ENCODE data around the gene SRPRB. TPM values are rescaled to one million over a fixed set of nuclear protein-coding genes. Genes with fewer than 3 reads are reported as not detected.

Gene SRPRB
- total RNA-seq, 1 donor = 13.4 TPM

DNA sequence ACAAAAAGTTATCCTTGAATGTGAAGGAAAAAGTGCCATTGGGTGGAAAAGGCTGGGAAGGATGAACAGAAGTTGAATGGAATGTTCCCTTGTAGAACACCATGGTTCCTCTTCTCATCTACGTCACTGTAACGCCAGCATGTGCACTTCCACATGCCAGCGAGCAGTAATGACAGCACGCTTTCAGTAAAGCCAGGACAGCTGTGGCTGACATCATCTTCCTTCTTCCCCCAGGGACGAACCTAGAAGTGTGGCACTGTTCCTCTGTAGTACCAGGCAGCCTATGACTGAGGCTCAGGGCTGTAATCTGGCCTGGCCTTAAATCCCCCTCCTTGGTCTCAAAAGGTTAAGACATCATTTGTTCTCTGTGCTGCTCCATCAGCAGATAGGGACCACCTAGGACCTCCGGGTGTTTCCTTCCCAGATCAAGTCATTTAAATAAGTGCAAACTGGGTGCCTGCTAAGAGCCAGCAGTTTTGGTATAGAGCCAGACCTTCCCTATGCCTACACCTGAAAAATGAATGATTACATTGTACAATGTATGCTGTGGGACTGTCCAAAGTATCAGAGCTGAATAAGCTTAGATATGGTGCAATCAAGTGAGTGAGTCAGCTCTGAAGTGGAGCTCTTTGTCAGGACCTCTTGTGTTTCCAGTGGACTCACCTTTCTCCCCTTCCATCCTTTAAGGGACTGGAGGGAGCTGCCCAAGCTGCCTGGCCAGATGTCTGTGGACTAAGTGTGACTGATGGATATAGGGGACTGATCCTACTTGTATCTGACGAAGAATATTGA, 5.6 kb upstream of the SRPRB start:
- H3K4me3 ChIP-seq (ENCODE audit: low read length) = no peak overlapping the region
- H3K4me1 ChIP-seq (ENCODE audit: insufficient read depth, low read length) = peaks cover under 1% of the 10 kb centered on the region
- H3K9me3 ChIP-seq (ENCODE audit: low read depth, low read length) = no peaks in the 10 kb centered on the region
- H3K27me3 ChIP-seq (ENCODE audit: insufficient read depth, low read length) = peaks cover 9% of the 10 kb centered on the region

DNA sequence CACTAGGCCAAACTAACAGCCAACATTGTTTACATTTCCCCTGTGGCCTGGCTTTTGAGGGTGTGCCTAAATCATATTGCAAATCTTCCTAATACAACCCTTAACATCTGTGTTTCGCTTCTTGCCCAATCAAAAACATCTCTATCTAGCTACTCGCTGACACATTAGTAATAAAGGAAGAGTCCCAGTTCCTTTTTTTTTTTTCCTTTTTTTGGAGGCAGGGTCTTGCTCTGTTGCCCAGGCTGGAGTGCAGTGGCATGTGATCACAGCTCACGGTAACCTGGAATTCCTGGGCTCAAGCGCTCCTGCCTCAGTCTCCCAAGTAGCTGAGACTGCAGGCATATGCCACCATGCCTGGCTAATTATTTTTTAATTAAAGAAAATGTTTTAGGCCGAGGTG, 2.1 kb upstream of the SRPRB start:
- no peak overlapping the region for H3K4me3 ChIP-seq (ENCODE audit: low read length)
- peaks cover 16% of the 10 kb centered on the region for H3K4me1 ChIP-seq (ENCODE audit: insufficient read depth, low read length)
- no peaks in the 10 kb centered on the region for H3K9me3 ChIP-seq (ENCODE audit: low read depth, low read length)
- H3K27me3 ChIP-seq (ENCODE audit: insufficient read depth, low read length) = peaks cover 9% of the 10 kb centered on the region

DNA sequence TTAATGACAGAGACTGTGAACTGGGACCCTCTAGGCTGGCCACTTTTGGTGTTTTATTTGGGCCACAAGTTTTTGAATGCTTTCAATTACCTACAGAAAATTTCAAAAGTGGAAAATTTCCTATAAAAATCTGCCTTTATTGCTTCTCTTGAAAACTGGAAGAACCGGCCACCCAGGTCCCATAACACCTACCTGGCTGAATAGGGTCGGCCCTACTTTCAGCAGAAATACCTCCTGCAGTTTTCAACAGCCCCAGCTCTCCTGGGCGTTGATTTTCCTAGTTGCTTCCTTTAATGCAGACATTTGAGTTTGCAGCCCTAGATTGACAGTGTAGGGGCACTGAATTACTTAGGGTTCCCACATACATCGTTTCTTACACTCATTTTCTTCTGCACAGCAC, 719 bp upstream of the SRPRB start:
- peaks cover 16% of the 10 kb centered on the region for H3K4me1 ChIP-seq (ENCODE audit: insufficient read depth, low read length)
- no peaks in the 10 kb centered on the region for H3K27me3 ChIP-seq (ENCODE audit: insufficient read depth, low read length)
- no peak overlapping the region for H3K4me3 ChIP-seq (ENCODE audit: low read length)

DNA sequence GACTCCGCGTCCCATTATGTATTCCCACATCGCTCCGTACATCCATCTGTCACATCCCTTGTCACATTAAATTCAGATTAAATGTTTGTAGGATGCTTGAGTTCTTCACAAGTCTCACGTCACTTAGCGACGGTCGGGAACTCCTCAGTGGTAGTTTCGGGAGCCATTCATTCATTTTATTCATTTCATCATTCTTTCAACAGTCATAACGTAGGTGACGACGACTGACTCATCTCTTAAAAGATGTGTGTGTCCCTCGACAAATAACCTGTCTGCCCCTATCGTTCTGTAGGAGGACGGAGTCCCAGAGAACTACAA, 272 bp upstream of the SRPRB start:
- Histone ChIP-seq H3K4me1 (ENCODE audit: insufficient read depth, low read length) (peaks cover 16% of the 10 kb centered on the region), H3K9me3 (ENCODE audit: low read depth, low read length) (no peaks in the 10 kb centered on the region), H3K27me3 (ENCODE audit: insufficient read depth, low read length) (no peaks in the 10 kb centered on the region), H3K4me3 (ENCODE audit: low read length) (peak overlapping the region; percentile 87)

More for the DNA sequence above, 719 bp upstream of the SRPRB start:
- no peaks in the 10 kb centered on the region for H3K9me3 ChIP-seq (ENCODE audit: low read depth, low read length)

DNA sequence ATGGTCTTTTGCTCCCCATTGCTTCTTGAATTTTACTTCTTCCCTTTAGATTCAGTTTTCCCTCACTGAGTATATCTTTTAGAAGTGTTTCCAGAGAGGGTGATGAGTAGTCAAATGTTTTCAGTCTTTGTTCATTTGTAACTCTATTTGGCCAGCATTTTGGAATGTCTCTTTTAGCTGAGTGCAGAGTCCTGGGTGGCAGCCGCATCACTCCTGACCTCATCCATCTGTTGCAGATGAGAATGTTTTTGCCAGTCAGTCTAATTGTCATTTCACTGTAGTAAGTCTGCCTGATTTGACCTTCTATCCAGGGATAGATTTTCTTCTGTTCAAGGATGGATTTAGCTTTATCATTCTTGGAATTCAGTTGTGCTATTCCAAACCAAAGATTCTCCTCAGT, 7.3 kb downstream of the SRPRB start:
- Histone ChIP-seq H3K27me3 (ENCODE audit: insufficient read depth, low read length) (no peaks in the 10 kb centered on the region), H3K9me3 (ENCODE audit: low read depth, low read length) (no peaks in the 10 kb centered on the region), H3K4me1 (ENCODE audit: insufficient read depth, low read length) (no peaks in the 10 kb centered on the region), H3K4me3 (ENCODE audit: low read length) (no peak overlapping the region)

DNA sequence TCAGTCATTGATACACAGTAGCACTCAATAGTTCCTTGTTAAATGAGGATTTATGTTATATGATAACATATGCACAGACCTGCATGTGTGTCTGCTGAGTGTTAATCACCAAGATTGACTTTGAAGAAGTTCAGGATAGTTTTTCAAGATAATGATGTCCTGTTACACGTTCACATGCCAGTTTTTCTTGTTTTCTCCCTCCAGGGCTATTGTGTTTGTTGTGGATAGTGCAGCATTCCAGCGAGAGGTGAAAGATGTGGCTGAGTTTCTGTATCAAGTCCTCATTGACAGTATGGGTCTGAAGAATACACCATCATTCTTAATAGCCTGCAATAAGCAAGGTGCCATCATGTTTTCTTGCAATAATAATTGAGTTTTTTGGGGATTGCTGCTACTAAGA, 9.8 kb downstream of the SRPRB start:
- Histone ChIP-seq H3K4me1 (ENCODE audit: insufficient read depth, low read length) (no peaks in the 10 kb centered on the region), H3K9me3 (ENCODE audit: low read depth, low read length) (no peaks in the 10 kb centered on the region), H3K27me3 (ENCODE audit: insufficient read depth, low read length) (no peaks in the 10 kb centered on the region), H3K4me3 (ENCODE audit: low read length) (no peak overlapping the region)

DNA sequence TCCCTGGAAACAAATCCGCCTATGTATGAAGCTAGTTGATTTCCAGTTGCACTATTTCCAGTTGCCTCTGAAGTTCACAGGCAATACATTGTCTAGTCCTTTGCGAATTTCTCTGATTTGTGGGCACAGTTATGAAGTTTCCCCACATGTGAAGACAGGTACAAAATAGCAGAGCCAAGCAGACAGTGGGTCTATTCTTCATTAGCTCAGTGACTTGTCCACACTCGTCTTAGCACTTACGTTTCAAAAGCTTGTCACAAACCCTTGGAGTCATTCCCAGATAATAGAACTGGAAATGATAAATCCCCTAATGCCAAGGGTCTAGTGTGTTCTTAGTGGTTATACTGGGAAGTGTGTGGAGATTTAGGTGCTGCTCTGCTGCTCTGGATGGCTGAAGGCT, 14.5 kb downstream of the SRPRB start:
- H3K4me3 ChIP-seq (ENCODE audit: low read length) = no peak overlapping the region
- no peaks in the 10 kb centered on the region for H3K9me3 ChIP-seq (ENCODE audit: low read depth, low read length)
- H3K4me1 ChIP-seq (ENCODE audit: insufficient read depth, low read length) = no peaks in the 10 kb centered on the region
- no peaks in the 10 kb centered on the region for H3K27me3 ChIP-seq (ENCODE audit: insufficient read depth, low read length)

DNA sequence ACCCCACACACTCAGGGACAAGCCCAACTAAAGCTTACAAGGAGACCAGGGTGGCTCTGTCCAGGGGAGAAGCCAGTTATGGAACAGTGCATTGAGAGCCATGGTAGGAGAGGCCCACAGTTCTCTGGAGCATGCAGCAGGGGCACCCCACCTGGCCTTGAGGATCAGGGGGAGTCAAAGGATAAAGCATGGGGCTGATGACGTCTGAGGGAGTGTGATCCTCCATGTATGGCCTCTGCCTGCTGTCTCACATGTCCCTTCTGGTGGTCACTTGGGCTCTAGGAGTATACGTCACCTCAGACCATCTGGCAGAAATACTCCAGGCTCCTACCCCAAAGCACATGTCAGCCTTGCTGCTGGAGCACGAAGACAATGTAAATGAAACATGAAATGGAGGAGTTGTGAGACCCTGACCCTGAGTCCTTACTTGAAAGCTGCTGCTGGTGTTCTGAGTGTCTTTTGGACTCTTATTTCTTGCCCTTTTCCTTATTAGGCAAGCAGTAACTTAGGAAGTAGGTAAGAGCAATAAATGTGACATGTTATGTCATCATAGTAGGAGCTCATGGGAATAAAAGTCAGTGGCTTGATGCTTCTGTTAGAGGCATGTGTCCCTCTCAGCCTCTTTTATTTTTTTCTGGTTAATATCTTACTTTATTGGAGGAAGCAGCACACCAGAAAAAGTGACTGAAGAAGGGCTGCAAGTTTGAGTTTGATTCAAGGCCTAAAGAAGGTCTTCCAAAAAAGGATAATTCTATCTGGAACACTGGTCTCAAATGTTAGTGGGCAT, 15.5 kb downstream of the SRPRB start:
- Histone ChIP-seq H3K4me3 (ENCODE audit: low read length) (no peak overlapping the region), H3K4me1 (ENCODE audit: insufficient read depth, low read length) (no peaks in the 10 kb centered on the region), H3K27me3 (ENCODE audit: insufficient read depth, low read length) (no peaks in the 10 kb centered on the region), H3K9me3 (ENCODE audit: low read depth, low read length) (no peaks in the 10 kb centered on the region)

DNA sequence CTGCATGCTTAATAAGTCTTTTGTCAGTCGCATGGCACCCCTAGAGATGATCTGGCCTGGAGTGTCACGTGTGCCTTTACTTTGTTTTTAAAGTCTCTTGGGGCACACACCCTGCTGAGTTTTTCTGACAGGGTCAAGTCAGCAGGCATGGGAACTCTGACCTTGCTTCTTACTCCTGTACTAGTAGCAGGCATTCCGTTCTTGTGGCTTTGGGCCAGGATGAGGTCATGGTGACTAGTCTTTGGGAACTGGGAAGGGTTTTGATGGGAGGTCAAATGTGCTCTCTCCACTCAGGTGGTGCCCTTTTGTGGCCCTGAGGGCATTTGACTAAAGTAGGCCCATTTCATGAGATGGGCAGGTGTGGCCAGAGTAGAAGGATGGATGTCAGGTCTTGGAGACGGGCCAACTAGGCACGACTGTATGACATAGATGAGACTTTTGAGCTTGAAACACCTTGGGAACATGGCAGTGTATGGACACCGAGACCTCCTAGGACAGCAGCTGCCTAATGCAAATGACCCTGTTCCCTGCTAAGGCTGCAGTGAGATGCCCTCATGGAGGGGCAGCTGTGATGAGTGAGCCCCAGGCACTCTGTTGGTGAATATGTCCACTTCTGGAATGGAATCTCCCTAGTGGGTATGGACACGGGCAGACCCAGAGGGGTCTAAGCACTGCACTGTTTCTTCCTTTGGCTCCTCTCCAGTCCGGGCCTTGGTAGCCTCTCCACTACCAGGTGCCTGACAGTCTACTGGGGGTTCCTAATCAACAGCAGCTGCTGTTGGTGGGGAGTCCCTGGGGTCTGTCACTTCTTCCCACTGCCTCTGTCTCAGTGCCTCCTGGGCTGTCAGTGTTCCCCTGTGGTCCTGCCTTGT, 16.4 kb downstream of the SRPRB start:
- Histone ChIP-seq H3K4me3 (ENCODE audit: low read length) (no peak overlapping the region), H3K9me3 (ENCODE audit: low read depth, low read length) (no peaks in the 10 kb centered on the region), H3K27me3 (ENCODE audit: insufficient read depth, low read length) (no peaks in the 10 kb centered on the region), H3K4me1 (ENCODE audit: insufficient read depth, low read length) (no peaks in the 10 kb centered on the region)

DNA sequence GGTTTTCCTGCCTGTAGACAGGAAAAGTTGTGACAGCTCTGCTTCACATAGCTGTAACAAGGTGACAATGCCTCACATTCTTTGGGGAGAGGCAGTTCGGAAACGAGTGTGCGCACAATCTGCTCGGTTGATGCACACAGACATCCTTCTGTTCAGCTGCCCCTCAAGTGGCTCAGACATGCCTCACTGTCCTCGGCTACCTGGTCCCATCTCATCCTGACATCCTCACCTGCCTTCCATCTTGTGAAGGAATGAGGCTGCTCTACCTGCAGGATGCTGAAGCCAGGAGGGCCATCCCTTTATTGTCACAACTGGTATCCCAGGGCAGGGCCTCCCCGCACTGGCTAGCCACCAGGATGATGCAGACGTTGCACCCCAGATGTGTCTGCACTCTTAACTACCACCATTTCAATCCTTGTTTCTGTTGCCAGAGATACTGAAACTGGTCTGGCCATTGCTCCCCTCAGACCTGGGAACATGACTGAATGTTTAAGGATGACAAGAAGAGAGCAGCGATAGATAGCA, 19.4 kb downstream of the SRPRB start:
- Histone ChIP-seq H3K27me3 (ENCODE audit: insufficient read depth, low read length) (no peaks in the 10 kb centered on the region), H3K4me3 (ENCODE audit: low read length) (no peak overlapping the region), H3K4me1 (ENCODE audit: insufficient read depth, low read length) (no peaks in the 10 kb centered on the region), H3K9me3 (ENCODE audit: low read depth, low read length) (no peaks in the 10 kb centered on the region)

DNA sequence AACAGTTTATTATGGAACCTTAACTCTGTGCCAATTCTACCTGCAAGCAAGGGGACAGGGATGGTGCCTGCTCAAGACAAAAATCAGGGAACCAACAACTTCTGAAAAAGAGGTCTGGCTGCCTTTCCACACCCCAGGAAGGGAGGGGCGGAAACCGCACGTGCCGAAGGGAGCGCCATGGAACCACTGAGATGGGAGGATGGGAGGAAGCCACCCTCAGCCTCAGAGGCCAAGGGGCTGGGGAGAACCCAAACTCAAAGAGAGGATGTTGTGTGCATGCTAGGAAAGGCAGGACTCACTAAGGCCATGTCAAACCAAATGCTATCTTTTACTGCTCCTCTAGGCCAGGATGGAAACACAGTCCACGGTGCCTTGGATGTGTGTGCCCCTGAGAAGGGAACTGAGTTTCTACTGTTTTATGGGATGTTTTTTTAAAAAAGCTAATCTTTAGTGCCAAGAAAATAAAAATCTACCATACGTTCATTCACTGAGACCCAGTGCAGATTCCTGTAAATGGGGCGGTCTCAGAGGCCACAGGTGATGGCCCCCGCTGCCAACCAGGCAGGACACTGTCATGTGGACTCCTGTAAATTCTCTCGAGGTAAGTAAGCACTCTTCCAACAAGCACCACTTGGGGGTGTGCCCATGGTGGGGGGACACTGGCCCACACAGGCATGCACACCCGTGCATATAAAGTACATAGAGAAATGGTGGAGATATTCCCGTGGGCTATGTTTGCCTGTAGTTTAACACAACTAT, 20.5 kb downstream of the SRPRB start:
- Histone ChIP-seq H3K9me3 (ENCODE audit: low read depth, low read length) (no peaks in the 10 kb centered on the region), H3K27me3 (ENCODE audit: insufficient read depth, low read length) (no peaks in the 10 kb centered on the region), H3K4me3 (ENCODE audit: low read length) (no peak overlapping the region), H3K4me1 (ENCODE audit: insufficient read depth, low read length) (no peaks in the 10 kb centered on the region)

DNA sequence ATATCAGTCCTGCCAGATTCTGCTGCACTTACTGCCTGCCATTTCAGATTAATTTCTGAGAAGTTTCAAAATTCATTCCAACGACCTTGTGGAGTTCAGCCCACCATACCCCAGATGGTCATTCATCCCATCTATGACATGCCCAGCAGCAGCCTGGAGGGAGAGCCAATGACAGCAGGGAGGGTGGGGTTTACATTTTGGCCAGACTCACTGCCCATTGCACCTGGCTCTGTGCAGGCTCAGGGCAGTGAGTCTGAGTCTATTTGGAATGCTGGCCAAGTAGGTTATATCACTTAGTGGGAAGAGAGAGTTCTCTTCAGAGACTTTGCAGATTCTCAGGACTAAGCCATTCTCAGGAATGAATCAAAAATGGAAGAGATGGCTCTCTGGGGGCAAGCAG, 21.5 kb downstream of the SRPRB start:
- Histone ChIP-seq H3K4me3 (ENCODE audit: low read length) (no peak overlapping the region), H3K27me3 (ENCODE audit: insufficient read depth, low read length) (no peaks in the 10 kb centered on the region), H3K9me3 (ENCODE audit: low read depth, low read length) (no peaks in the 10 kb centered on the region), H3K4me1 (ENCODE audit: insufficient read depth, low read length) (no peaks in the 10 kb centered on the region)

DNA sequence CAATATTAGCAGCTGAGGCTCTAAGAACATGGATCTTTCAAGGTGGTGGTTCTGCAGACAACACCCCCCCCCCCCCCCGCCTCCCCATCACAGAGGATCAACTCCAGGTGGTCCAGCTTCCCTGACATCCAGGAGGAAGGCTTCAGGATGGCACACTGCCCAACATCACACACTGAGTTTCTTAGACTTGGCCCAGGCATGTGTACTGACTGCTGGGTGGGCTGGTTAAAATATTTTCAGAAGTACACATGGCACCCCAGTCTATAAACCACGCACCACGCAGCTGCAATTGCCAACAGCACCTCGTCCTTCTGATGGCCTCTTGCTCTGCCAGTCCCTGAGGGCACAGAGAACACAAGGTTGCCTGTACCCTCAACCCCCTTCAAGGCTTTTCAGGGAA, 22.1 kb downstream of the SRPRB start:
- no peaks in the 10 kb centered on the region for H3K4me1 ChIP-seq (ENCODE audit: insufficient read depth, low read length)
- H3K4me3 ChIP-seq (ENCODE audit: low read length) = no peak overlapping the region
- no peaks in the 10 kb centered on the region for H3K9me3 ChIP-seq (ENCODE audit: low read depth, low read length)
- no peaks in the 10 kb centered on the region for H3K27me3 ChIP-seq (ENCODE audit: insufficient read depth, low read length)

DNA sequence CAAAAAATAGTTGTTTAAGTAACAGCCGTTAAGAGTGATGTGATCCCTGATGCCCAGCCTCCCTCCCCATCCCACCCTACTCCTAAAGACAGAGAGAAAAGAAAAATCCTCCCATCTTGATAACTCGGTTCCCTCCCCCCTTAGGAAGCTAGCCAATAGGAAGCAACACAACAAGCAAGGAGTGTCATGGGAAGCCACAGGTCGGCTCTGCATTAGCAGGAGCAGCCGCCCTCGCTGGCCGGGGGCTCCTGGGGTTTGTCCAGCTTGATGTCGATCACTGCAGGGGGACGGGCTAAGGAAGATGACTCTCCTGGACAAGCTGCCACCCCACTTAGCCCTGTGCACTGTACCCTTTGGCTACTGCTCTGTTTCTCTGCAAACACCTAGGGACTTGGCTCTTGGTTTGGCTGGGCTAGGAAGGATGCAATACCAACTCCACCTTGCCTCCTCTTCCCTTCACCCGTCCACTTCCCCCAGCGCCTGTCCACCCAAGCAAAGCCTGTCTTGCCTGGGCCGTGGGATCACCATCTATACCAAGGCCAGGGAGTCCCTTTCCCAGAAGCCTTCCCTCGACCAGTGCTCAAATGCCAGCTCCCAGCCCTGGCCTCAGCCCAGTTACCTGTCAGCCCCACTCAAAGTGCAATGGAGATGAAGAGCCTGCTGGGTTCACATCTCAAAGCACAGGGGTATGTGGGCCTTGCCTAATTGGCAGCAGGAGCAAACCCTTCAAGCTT, 23.1 kb downstream of the SRPRB start:
- Histone ChIP-seq H3K4me1 (ENCODE audit: insufficient read depth, low read length) (no peaks in the 10 kb centered on the region), H3K9me3 (ENCODE audit: low read depth, low read length) (no peaks in the 10 kb centered on the region), H3K4me3 (ENCODE audit: low read length) (no peak overlapping the region), H3K27me3 (ENCODE audit: insufficient read depth, low read length) (no peaks in the 10 kb centered on the region)
